Neutrophil (primary cell): Measurements from ENCODE around the gene RABGAP1L.
"Not testable (repeated sequence)": the region's sequence is repeated elsewhere in the genome, so short reads cannot be mapped to it uniquely, and the experiment has no call there.

Source experiments
- H3K27ac ChIP-seq: fragments of 200-600 bp; sonication (generic); 2 replicates; pipeline ENCODE4 v1.5.1; 2016; ENCODE audit warnings: mild to moderate bottlenecking, moderate library complexity
- H3K27me3 ChIP-seq: fragments of 200-600 bp; sonication (generic); 2 replicates; pipeline ENCODE4 v1.6.0; 2016; ENCODE audit warnings: mild to moderate bottlenecking
- H3K36me3 ChIP-seq: fragments of 200-600 bp; sonication (generic); 2 replicates; pipeline ENCODE4 v1.5.1; 2017
- H3K4me1 ChIP-seq, 2 experiments: fragments of 200-600 bp in 1 of 2; sonication (generic) in 1 of 2; 1 replicate in 1 of 2; 2 replicates in 1 of 2; pipeline versions ENCODE4 v1.5.1 to v1.6.1; 2013 to 2016; ENCODE audit warnings: low read depth in 1 of 2, low read length in 1 of 2, mild to moderate bottlenecking in 1 of 2, moderate library complexity in 1 of 2; ENCODE audit not compliant: control insufficient read depth in 1 of 2, insufficient read depth in 1 of 2
- H3K4me3 ChIP-seq, 2 experiments: fragments of 200-600 bp in 1 of 2; sonication (generic) in 1 of 2; 1 replicate in 1 of 2; 2 replicates in 1 of 2; pipeline ENCODE4 v1.5.1; 2013 to 2016; ENCODE audit warnings: low read depth in 1 of 2, low read length in 1 of 2, mild to moderate bottlenecking in 1 of 2, moderate library complexity in 1 of 2
- H3K9me3 ChIP-seq: fragments of 200-600 bp; sonication (generic); 2 replicates; pipeline ENCODE4 v1.5.1; 2016
- CTCF ChIP-seq: fragments of 200-600 bp; sonication (generic); IDR thresholded peaks from 2 replicates; pipeline ENCODE4 v1.5.1; 2016; ENCODE audit warnings: antibody characterized with exemption

The RABGAP1L gene

GRCh38 chr1:175042650-175043049 lies 883.3 kb downstream of the RABGAP1L start:
- no peaks in the 10 kb centered on the region for H3K36me3 ChIP-seq
- H3K27me3 ChIP-seq = no peaks in the 10 kb centered on the region
- H3K27ac ChIP-seq = no peak overlapping the region
- H3K9me3 ChIP-seq = no peaks in the 10 kb centered on the region
- no peak overlapping the region for H3K4me3 ChIP-seq
- no peaks in the 10 kb centered on the region for H3K4me1 ChIP-seq
- TF ChIP-seq CTCF = no peak

- Histone ChIP-seq H3K36me3 (no peaks in the 10 kb centered on the region), H3K9me3 (no peaks in the 10 kb centered on the region), H3K4me3 (no peak overlapping the region), H3K27ac (no peak overlapping the region), H3K4me1 (no peaks in the 10 kb centered on the region), H3K27me3 (no peaks in the 10 kb centered on the region)
- TF ChIP-seq CTCF = no peak
Measured at GRCh38 chr1:175043824-175044223, 884.5 kb downstream of the RABGAP1L start.

GRCh38 chr1:175044591-175044990 lies 885.3 kb downstream of the RABGAP1L start:
- not testable (repeated sequence) for H3K4me1 ChIP-seq, H3K27ac ChIP-seq, H3K27me3 ChIP-seq, H3K4me3 ChIP-seq, H3K36me3 ChIP-seq, H3K9me3 ChIP-seq
